HPDE6-E6E7 (cell line): ENCODE measurements around the gene NOS3.

Source experiments
- DNase-seq: peaks from one replicate; pipeline ENCODE4 v3.0.0; 2011; ENCODE audit warnings: missing footprints; ENCODE audit errors: extremely low spot score

NOS3 gene

DNA sequence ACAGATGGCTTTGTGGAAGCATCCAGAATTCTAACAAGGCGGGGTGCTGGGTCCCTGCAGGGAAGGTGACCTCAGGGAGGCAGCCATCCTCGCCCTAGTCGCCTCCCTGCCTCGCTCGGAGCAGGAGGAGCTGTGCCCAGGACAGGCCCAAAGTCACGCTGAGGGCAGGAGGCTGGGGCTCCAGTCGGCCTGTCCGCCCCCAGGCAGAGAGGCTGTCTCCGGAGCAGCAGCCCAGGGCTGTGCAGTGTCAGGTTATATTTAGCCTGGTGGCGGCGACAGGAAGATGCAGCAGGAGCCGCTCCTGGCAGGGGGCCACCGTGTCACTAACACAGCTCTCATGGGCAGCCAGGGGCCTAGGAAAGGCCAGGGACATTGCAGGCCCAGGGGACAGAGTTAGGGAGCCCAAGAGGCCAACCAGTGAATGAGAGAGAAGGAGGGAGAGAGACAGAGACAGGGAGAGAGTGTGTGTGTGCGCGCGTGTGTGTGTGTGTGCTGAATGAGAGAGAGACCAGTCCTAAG is 26.2 kb upstream of the NOS3 start:
- no peak for DNase-seq

DNA sequence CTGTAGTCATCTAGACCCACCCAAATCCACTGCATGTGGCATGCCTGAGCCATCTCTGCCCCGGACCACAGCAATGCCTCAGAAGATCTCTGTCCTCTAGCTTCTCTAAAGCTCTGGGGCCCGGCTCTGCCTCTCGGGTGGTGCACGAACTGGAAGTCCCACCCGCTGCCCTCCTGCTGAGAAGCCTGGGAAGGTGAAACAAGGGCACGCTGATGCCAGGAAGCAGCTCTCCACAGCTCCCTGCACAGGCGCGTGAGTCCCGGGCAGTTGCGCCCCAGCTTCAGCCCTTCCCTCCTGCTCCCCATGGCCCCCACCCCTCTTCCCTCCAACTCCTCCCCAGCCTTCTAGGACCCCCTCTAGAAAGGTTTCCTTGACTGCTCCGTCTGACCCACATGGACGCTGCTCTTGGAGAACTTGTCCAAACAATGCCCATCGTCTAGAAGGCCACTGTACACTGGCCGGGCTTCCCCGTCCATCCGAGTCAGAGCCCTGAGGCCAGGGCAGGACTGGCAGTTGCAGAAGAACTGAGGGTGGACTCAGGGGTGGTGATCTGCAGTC is 25.5 kb upstream of the NOS3 start:
- DNase-seq = no peak

DNA sequence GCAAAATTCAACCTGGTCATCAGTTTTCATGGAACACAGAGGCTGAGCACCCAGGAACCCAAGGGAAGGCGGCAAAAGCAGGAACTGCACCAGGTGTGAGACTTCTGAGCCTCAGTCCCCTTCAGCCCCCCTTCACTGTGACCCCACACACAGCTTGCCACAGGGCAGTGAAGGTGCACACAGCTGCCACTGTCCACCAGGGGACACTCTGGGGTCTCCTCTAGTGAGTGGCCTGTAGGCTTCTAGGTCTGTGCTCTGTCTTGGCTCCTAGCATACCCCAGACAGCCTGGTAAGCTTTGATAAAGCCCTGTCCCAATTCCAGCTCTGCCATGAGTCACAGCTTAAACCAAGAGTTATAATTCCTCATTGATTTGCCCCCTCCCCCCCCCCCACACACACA is 24.8 kb upstream of the NOS3 start:
- DNase-seq = no peak

- DNase-seq = no peak
These were observed 23.5 kb upstream of the NOS3 start for GRCh38 chr7:150967349-150967748.

- DNase-seq = no peak
These were observed 22.6 kb upstream of the NOS3 start for GRCh38 chr7:150968056-150968733.

GRCh38 chr7:150968734-150969372 is 22.0 kb upstream of the NOS3 start:
- no peak for DNase-seq

DNA sequence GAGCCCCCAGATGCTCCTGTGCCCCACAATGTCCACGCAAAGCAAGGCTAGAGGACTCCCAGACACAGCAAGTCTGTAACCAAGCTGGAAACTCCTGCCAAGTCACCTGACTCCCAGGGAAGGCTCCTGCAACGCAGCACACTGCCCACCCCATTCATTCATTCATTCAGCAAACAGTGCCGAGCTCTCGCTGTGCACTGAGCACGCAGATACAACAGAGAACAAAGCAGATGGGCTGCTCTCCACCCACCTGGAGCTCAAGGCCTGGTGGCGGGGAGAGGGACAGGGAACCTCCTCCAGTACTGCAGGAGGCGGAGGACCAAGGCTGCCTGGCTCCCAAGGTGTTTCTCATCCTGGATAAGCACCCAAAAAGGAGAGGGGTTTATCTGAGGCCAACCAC is 21.3 kb upstream of the NOS3 start:
- DNase-seq = no peak

- DNase-seq = no peak
These were observed 20.4 kb upstream of the NOS3 start for GRCh38 chr7:150970424-150970823.

GRCh38 chr7:150971242-150972022 is 19.4 kb upstream of the NOS3 start:
- no peak for DNase-seq

DNA sequence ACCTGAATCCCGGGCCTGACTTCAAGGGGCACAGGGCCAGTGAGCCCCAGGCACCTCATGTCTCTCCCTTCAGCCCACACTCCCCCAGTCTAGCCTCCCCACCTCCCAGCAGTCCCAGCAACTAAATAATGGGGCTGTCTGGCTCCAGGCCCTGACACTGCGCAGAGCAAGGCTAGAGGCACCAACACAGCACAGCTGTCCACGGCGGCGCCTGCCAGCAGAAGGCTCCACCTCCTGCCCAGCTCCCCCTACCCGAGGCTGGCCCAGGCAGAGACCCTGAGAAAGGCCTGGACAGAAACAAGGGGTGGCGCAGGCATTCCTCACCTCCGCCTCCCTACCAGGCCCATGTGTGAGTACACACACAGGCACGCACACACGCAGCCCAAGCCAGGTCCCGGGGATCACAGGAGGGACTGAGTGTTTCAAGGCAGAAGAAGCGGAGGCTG is 18.8 kb upstream of the NOS3 start:
- DNase-seq = no peak

GRCh38 chr7:150972741-150973140 is 18.1 kb upstream of the NOS3 start:
- no peak for DNase-seq

GRCh38 chr7:150973571-150974451 is 17.0 kb upstream of the NOS3 start:
- DNase-seq = no peak

- no peak for DNase-seq
These were observed 16.1 kb upstream of the NOS3 start for GRCh38 chr7:150974468-150975391.

- DNase-seq = no peak
These were observed 15.1 kb upstream of the NOS3 start for GRCh38 chr7:150975536-150976319.

DNA sequence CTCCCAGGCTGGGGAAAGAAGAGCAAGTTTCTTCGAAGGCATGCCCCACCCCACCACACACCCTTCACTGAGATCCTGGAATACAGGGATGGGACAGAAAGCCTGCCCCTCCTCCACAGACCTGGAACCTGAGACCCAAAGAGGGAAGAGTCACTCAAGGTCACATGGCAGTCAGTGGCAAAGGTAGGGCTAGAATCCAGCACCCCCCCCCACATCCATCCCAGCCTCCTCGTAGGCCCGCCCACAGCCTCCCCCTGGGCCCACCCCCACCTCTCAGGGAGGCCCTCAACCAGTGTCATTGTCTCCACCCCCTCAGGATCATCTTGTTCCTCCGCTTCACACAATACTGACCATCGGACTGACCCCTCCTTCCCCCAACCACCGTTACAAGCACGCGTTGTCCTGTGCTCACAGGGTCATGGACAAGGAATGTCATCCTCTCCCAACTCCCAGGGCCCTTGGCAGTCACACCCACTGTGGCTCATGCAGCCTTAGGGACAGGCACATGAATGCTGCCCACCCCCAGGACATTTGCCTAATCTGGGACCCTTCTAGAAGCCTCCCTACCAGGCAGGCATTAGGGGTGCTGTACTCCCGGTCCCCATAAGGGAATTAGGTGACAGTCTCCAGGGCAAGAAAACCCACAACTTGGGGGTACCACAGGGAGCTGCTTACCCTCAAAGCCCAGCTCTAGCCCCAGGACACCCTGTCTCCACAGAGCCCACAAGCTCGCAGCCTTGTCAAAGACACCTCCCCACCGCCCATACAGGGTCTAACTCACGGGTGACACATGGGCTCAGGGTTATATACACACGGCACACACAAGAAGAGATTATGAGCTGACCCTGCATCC is 14.1 kb upstream of the NOS3 start:
- no peak for DNase-seq

DNA sequence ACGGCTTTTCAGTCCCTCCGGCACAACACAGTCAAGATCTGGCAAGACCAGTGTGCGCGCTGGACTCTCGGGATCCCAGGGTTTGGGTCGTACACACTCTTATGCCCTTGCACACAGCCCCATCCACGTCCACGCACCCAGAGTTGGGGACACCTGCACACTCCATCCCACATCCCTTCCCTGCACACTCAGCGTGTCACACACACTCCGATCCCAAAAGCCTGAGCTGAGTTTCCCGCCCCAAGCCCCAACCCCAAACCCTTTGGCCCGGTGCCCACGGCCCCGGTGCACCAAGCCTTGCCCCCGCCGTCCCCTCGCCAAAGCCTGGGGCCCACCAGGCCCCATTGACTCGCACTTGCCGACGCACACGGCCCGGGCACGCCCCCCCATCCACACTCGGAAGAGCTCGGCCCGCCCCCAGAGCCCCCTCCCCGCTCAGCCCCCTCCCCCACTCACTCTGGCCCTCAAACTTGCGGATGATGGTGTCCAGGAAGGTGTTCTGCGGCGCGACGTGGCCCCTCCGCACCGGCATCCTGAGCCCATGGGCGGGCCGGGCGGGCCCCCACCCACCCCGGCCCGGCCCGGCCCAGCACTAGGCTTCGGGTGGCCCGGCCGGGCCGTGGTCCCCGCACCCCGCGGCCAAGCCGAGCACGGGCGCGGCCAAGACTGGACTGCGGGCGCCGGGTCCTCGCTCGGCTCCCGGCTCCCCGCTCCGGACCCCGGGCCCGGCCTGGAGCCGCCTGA is 13.3 kb upstream of the NOS3 start:
- DNase-seq = no peak

GRCh38 chr7:150978126-150978789 is 12.6 kb upstream of the NOS3 start, which contains the start of gene KCNH2:
TSS of gene KCNH2 (minus strand) at chr7:150978321. CDS start at chr7:150977913, 408 bp downstream.
- DNase-seq = no peak
